Activated CD4-positive, CD25-positive, alpha-beta regulatory T cell treated with anti-CD3 and anti-CD28 coated beads, Interleukin-2, amount 50 U/mL, for 24 hours (primary cell): ENCODE results near the gene MARCHF11.

Experiments
- ATAC-seq, 2 donors: fragments of 150-1000 bp; cut with Tn5 transposase; one replicate each; pipeline ENCODE4 v1.10.0; 2021; ENCODE audit warnings: mild to moderate bottlenecking in 1 of 2, moderate library complexity in 1 of 2

MARCHF11 gene

GRCh38 chr5:16049761-16050160 lies 129.8 kb downstream of the MARCHF11 start:
- ATAC-seq: no peak

DNA sequence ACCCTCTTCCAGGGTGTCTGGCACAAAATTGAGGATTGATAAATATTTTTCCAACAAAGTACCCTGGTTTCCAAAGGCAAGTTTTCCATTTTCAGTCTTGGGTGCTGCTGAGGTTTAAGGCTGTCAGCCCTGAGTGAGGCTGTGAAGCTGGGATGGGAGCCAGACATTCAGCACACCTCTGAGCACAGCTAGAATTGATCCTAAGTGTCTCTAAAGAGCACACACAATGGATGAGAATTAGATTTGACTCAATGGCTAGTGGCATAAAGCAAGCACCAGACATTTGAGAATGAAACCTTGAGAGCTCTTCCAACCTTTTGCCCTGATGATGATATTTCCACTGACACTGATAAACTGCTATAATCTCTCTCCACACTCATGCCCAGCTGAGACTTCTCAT lies 131.5 kb downstream of the MARCHF11 start:
- no peak for ATAC-seq

DNA sequence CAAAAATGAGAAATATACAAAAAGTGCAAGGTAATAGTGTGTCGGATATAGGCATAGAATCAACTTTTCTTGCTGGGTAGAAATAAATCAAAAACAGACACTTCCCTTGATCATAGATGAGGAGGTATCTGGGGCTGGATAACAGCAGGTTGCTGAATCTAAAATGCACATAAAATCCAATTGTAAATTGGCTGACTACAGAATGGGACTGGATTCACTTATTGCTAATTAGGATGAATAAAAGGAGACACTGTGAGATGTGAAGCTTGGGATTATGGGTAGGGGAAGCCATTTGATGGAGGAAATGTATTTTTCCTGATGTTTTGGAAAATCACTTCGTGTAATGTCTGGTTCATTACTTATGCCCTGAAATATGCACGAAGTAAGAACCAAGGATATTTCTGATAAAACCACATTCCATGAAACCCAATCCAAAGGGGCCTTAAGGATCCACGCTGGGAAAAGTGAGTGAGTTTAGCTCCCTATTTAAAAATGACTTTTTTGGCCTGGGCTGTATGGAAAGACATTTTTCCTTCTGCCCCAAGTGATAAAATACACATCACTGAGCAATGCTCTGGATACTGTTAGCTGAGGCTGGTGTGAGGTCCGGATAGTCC lies 136.1 kb downstream of the MARCHF11 start:
- no peak for ATAC-seq

GRCh38 chr5:16037121-16037845 lies 142.3 kb downstream of the MARCHF11 start:
- no peak for ATAC-seq

GRCh38 chr5:16034319-16035001 lies 145.1 kb downstream of the MARCHF11 start:
- ATAC-seq: no peak

DNA sequence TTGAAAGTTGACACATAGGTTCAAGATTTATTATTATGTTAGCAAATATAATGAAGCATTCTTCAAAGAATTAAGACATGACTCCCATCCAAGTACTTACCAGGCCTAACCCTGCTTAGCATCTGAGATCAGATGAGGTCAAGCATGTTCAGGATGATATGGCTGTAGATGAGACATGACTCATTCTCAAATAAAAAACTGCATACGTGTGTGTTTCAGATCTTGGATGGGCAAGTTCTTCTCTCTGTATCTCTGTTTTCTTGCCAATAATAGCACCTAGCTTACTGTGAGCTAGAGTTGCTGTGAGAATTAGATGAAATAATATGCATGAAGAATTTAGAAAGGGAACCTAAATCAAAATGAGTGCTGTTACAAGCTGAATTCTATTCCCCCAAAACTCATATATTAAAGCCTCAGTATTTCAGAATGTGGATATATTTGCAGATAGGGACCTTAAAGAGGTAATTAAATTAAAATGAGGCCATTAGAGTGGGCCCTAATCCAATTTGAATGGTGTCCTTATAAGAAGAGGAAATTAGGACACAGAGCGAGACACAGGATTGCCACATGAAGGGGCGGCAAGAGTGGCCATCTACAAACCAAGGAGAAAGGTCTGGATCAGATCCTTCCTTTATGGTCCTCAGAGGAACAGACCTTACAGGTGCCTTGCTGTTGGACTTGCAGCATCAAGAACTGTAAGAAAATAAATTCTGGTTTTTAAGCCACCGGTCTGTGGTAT lies 146.2 kb downstream of the MARCHF11 start:
- no peak for ATAC-seq

GRCh38 chr5:16028708-16029107 lies 150.9 kb downstream of the MARCHF11 start:
- no peak for ATAC-seq

DNA sequence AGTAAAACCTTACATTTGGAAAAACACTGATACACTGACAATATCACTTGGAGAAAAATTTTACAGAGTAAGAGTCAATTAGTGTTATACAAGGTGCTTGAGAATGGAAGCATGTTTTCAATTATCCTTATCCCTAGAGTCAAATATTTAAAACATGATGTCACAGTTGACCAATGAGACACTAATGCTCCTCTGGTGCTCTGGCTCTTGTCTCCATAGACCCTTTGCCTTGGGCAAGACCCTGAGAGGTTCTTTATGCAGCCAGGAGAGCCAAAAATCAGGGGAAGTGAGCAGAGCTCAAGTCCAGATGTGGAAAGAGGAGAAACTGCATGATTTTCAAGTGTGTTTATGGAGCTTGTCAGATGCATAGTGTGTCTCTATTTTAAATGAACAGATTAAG lies 153.9 kb downstream of the MARCHF11 start:
- ATAC-seq: no peak

DNA sequence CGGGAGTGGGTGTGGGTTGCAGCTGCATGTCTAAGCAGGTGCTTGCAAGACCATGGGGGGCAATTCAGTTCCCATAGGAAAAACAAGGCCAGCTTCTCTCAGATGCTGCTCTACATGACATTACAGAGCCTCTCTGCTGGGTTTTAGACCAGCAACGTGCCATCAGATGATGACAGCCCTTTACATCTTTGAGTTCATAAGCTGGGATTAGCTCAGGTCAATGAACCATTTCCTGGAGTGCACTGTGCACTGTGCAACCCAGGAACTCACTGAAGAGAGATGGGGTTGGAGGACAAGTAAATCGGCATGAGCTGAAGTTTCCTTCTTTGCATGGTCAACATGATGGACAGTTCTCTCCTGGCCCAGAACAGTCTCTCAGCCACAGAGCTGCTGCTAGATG lies 160.6 kb downstream of the MARCHF11 start:
- no peak for ATAC-seq

DNA sequence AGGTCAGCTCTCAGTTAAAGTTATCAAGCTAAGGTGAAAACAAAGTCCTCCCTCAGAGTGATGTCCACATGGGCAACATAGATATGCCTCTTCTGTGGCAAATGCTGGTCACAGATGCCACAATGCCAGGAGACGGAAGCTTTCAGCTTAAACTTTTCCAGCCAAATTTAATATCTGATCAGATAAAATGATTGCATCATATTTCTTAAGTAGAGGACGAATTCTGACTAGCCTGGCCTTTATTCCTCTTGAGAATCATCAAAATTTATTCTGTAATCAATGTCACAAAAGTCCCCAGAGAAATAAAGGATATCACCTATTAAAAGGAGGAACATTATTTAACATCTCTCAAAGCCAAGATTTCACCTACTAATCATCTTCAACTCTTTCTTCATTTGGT lies 161.9 kb downstream of the MARCHF11 start:
- ATAC-seq: no peak
